NCI-H2227 (cell line): ENCODE measurements around the gene PCDHB15.
"Not testable (repeated sequence)": the region's sequence is repeated elsewhere in the genome, so short reads cannot be mapped to it uniquely, and the experiment has no call there.

Source experiments
- DNase-seq: peaks from one replicate; lab custom pipeline; 2025; ENCODE audit not compliant: unreplicated experiment; lab: John Stamatoyannopoulos, UW

The PCDHB15 gene

DNA sequence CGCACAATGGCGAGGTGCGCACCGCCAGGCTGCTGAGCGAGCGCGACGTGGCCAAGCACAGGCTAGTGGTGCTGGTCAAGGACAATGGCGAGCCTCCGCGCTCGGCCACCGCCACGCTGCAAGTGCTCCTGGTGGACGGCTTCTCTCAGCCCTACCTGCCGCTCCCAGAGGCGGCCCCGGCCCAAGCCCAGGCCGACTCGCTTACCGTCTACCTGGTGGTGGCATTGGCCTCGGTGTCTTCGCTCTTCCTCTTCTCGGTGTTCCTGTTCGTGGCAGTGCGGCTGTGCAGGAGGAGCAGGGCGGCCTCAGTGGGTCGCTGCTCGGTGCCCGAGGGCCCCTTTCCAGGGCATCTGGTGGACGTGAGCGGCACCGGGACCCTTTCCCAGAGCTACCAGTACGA, 2.2 kb downstream of the PCDHB15 start:
- DNase-seq = not testable (repeated sequence)

DNA sequence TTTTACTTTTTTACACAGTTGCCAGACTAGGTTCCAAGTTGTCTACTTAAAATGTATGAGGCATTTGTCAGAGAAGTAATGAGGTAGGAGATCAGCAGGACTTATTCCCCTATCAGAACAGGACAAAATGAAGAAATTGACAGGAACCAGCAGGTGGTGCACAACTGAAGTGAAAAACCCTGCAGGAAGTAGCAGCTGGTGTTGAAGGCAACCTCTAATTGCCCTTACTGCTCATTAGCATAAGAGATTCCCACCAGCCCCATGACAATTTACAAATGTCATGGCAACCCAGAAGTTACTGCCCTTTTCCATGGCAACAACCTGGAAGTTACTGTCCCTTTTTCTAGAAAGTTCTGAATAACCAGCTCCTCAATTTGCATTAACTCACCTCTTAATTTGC, 5.4 kb downstream of the PCDHB15 start:
- no peak for DNase-seq

DNA sequence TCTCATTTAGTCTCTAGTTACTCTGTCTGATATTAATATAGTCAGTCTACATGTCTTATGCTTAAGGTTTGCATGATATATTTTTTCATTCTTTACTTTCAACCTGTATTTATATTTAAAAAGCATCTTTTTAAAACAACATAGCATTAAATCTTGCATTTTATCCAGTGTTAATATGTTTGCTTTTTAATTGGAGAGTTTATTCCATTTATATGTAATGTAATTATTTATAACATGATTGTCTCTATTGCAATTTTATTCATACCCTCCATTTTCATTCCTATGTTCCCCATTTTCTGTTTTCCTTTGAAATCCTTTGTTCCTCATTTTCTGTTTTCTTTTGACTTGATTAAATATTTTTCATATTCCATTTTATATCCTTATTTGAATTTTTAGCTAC, 13.3 kb downstream of the PCDHB15 start:
- DNase-seq = no peak

DNA sequence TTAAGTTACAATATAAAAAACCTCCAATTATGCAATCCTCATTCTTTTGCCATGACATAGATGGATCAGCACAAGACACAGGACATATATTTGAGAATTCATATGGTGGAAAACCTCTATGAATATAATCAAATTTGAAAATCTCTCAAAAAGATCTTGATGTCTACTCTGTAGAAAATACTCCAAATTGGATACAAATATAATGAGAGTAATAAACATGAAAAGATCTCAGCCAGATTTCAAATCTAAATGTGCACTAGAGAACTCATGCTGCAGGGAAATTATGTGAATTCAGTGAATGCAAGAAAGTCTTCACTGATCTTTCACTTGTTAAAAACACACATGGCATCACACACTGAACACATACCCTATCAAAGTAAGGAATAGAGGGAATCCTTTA, 13.8 kb downstream of the PCDHB15 start:
- no peak for DNase-seq

DNA sequence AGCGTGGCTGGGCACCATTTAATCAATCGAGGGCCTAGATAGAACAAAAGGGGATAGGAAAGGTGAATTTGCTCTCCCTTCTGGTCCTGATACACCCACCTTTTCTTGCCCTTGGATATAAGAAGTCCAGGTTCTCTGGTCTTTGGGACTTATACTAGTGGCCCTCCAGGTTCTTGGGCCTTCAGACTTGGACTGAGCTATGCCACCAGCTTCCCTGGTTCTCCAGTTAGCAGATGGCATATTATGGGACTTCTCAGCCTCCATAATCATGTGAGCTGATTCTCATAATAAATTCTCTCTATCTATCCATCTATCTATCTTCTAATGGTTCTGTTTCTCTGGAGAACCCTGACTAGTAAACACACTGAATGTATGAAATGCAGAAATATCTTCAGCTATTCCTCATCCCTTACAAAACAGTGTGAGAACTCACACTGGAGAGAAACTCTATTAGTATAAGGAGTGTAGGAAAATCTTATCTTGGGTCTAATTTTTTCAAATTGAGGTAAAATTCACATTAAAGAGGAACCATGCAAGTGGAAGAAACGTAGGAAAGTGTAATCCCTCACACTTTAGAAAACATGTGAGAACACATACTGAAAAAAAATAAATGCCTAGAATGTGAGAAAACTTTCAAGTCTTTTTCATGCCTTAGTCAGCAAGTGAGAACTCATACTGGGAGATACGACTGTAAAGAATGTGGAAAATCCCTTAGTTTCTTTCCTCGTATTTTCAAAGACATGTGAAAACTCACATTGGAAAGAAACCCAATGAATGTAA, 15.5 kb downstream of the PCDHB15 start:
- DNase-seq = no peak

DNA sequence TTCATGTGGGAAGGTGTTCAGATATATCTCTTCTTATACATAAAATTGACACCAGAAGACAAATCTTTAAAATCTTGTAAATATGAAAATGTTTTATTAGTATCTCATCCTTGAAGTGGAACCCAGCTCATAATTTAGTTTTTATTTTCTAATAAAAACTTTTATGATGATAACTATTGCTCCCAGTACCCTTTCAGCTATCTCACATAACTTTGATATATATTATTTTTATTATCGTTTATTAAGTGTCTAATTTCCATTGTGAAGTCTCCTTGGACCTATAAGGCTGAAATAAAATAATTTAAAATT, 16.0 kb downstream of the PCDHB15 start:
- no peak for DNase-seq

DNA sequence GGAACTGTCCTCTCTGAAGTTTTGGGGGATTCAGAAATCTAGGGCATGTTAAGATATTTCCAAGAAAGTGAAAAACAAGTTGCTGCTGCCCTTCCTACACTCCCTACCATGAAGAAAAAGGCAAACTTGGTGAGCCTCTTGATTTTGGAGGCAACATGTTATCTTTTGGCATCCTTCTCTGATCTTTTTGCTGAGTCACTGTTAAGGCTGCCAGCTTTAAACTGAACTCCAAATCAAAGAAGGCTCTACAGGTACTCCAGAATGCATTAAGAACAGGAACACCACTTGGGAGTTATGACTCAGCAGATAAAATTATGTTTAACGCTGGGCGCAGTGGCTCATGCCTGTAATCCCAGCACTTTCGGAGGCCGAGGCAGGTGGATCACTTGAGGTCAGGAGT, 24.0 kb downstream of the PCDHB15 start:
- no peak for DNase-seq

DNA sequence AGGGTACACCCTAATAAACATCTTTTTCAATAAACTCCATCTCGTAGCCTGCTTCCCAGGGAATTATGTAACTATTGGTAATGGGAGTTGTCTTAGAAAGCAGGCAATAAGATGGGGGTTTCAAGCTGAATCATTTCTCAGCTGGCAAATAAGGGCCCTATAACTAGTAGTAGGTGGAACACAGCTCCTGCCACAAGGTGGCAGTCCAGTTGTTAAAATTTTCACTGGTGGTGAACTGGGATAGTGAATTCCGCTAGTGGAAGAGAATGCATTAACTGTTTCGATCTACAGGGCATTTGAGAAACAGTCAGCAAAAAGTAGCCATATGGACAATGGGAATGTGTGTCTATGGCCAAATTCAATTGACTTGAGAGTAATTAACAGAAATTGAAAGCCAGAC, 27.7 kb downstream of the PCDHB15 start:
- no peak for DNase-seq

DNA sequence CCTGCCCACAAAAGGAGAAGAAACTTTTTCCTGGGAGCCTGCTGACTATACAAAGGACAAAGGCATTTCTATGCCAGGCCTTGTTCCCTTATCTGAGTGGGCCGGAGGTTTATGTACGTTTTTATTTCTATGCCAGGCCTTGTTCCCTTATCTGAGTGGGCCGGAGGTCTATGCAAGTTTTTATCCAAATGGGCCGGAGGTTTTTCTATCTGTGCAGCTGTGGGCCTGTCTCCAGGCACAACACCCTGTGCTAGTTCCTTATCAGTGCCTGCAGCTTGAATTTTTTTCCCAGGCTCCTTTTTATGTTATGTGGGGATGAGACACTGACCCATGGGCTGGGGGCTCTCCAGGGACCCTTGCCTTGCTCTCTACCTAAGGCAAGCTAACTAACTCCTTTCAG, 53.2 kb downstream of the PCDHB15 start:
- no peak for DNase-seq
